Activated CD4-positive, alpha-beta T cell treated with anti-CD3 and anti-CD28 coated beads, Interleukin-2, Interleukin-4, amounts not matched to agents 100 ng/mL and 50 ng/mL, durations not matched to agents 16 hours and 8 hours (primary cell): ENCODE measurements around the gene CNTLN.
"Not testable (repeated sequence)": the region's sequence is repeated elsewhere in the genome, so short reads cannot be mapped to it uniquely, and the experiment has no call there.

Source experiments
- DNase-seq: peaks from one replicate; pipeline ENCODE4 v3.0.0-alpha.2; 2020; ENCODE audit warnings: low spot score

The CNTLN gene

GRCh38 chr9:17519761-17520160, 384.9 kb downstream of the CNTLN start:
- DNase-seq: no peak

GRCh38 chr9:17520268-17521064, 385.6 kb downstream of the CNTLN start:
- DNase-seq: no peak

- DNase-seq: no peak
Measured at GRCh38 chr9:17521100-17521855, 386.4 kb downstream of the CNTLN start.

GRCh38 chr9:17526726-17527125, 391.9 kb downstream of the CNTLN start:
- DNase-seq: not testable (repeated sequence)

DNA sequence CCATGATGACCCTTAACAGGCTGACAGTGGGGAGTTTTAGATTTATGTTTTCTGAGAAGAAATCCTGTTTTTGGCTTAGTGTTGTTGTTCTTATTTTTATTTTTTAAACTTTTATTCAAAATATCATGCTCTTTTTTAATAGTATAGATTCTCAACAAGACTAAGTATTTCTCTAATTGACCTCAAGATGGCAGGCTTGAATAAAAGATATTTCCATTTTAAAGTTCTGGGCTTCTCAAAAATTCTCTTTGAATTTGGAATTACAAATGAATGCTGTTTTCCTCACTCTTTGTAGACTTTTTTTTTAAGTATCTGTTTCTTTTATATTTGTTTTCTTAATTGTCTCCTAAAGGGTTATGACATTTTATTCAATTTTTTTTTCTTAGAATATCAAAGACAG, 394.0 kb downstream of the CNTLN start:
- DNase-seq: no peak

- peak; percentile 20 for DNase-seq
Measured at GRCh38 chr9:17531642-17532254, 396.9 kb downstream of the CNTLN start.

- no peak for DNase-seq
Measured at GRCh38 chr9:17532461-17532860, 397.6 kb downstream of the CNTLN start.

DNA sequence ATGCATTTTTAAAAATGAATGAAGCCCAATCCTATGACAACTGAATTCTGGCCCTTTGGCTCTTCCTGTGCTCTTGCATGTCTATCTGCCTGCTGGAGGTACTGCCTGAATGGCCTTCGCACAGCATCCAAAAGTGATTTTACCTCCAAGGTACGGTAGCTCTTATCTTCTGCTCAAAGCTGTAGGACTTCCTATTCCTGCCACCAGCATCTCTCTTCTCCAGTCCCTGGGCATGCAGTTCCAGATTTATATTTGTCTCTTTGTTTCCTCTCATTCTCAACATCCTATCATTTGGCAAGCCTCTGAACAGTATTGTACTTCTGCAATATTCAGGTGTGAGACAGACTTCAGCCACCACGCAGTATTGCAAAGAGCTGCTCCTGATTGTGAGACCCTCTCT, 400.3 kb downstream of the CNTLN start:
- DNase-seq: no peak

DNA sequence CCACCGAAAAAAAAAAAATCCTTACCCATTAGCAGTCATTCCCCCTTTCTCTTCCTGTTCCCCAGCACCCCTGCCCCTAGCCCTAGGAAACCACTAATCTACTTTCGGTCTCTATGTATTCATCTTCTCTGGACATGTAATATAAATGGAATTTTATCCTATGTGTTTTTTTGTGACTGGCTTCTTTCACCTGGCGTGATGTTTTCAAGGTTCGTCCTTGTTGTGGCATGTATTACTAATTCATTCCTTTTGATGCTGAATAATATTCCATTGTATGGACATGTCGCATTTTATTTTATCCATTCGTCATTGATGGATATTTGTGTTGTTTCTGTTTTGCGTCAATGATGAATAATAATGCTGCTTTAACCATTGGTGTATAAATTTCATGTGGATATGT, 401.2 kb downstream of the CNTLN start:
- no peak for DNase-seq

GRCh38 chr9:17551023-17551422, 416.2 kb downstream of the CNTLN start:
- no peak for DNase-seq
